Measurements from ENCODE around the gene SAG. TPM values are rescaled to one million over a fixed set of nuclear protein-coding genes. Genes with fewer than 3 reads are reported as not detected.

Gene SAG
- total and polyA plus RNA-seq, 2 of the 13 experiments (the other 11 are each of a cell fraction or from before 2014, with no cell fraction given): not detected

GRCh38 chr2:233354500-233354924 lies 46.9 kb downstream of the SAG start (continued):
- TF ChIP-seq HDAC1 (CRISPR knock-in tag; IDR thresholded peaks at IDR 0.05) (peak; percentile 29; the same call in 1 of the 2 replicates), POLR2A (IDR thresholded peaks at IDR 0.05; ENCODE audit: insufficient read depth in 1 of 2, low read depth in 2 of 2, low read length in 2 of 2) (peak; percentile 34 to 54; a peak in 2 of 4 replicates), ZNF207 (IDR thresholded peaks at IDR 0.05; ENCODE audit: borderline replicate concordance) (no peak), ZNF121 (CRISPR knock-in tag; IDR thresholded peaks at IDR 0.05) (no peak), HNF1B (CRISPR knock-in tag; IDR thresholded peaks at IDR 0.05) (no peak), ZNF7 (CRISPR knock-in tag; IDR thresholded peaks at IDR 0.05) (no peak), MTF2 (CRISPR knock-in tag; IDR thresholded peaks at IDR 0.05; ENCODE audit: borderline replicate concordance) (no peak), ZNF761 (CRISPR knock-in tag; conservative IDR thresholded peaks at IDR 0.05) (no peak), POLR2AphosphoS5 (IDR thresholded peaks at IDR 0.05; ENCODE audit: low read depth, low read length) (no peak), YEATS2 (CRISPR knock-in tag; IDR thresholded peaks at IDR 0.05; ENCODE audit: borderline replicate concordance) (no peak), ZNF292 (CRISPR knock-in tag; IDR thresholded peaks at IDR 0.05; ENCODE audit: borderline replicate concordance, low read depth) (no peak), KMT2A (CRISPR knock-in tag; IDR thresholded peaks at IDR 0.05) (no peak), ZNF569 (CRISPR knock-in tag; IDR thresholded peaks at IDR 0.05; ENCODE audit: borderline replicate concordance) (no peak), PHF8 (CRISPR knock-in tag; IDR thresholded peaks at IDR 0.05) (peak; percentile 78), SIN3A (IDR thresholded peaks at IDR 0.05; ENCODE audit: borderline replicate concordance, low read depth, low read length) (peak; percentile 57; the same call in 1 of the 2 replicates), PREB (CRISPR knock-in tag; IDR thresholded peaks at IDR 0.05) (no peak), GABPB1 (CRISPR knock-in tag; IDR thresholded peaks at IDR 0.05) (0 out of 2 replicates have a peak, but pooled peaks have one; percentile 3), ZNF556 (CRISPR knock-in tag; IDR thresholded peaks at IDR 0.05; ENCODE audit: borderline replicate concordance) (no peak), ZNF746 (CRISPR knock-in tag; IDR thresholded peaks at IDR 0.05) (no peak), ZNF44 (CRISPR knock-in tag; IDR thresholded peaks at IDR 0.05) (no peak), ELF3 (CRISPR knock-in tag; IDR thresholded peaks at IDR 0.05) (no peak), ZNF326 (CRISPR knock-in tag; IDR thresholded peaks at IDR 0.05; ENCODE audit: borderline replicate concordance) (no peak), ZNF30 (CRISPR knock-in tag; IDR thresholded peaks at IDR 0.05) (no peak), HCFC1 (IDR thresholded peaks at IDR 0.05; ENCODE audit: low read depth, low read length) (no peak), HNRNPH1 (optimal IDR thresholded peaks at IDR 0.05; ENCODE audit: low read depth, low read length) (no peak)
- TF ChIP-seq, protein P1, sequence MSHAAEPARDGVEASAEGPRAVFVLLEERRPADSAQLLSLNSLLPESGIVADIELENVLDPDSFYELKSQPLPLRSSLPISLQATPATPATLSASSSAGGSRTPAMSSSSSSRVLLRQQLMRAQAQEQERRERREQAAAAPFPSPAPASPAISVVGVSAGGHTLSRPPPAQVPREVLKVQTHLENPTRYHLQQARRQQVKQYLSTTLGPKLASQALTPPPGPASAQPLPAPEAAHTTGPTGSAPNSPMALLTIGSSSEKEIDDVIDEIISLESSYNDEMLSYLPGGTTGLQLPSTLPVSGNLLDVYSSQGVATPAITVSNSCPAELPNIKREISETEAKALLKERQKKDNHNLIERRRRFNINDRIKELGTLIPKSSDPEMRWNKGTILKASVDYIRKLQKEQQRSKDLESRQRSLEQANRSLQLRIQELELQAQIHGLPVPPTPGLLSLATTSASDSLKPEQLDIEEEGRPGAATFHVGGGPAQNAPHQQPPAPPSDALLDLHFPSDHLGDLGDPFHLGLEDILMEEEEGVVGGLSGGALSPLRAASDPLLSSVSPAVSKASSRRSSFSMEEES (CRISPR knock-in tag; IDR thresholded peaks at IDR 0.05): no peak
- TF ChIP-seq, protein P2, sequence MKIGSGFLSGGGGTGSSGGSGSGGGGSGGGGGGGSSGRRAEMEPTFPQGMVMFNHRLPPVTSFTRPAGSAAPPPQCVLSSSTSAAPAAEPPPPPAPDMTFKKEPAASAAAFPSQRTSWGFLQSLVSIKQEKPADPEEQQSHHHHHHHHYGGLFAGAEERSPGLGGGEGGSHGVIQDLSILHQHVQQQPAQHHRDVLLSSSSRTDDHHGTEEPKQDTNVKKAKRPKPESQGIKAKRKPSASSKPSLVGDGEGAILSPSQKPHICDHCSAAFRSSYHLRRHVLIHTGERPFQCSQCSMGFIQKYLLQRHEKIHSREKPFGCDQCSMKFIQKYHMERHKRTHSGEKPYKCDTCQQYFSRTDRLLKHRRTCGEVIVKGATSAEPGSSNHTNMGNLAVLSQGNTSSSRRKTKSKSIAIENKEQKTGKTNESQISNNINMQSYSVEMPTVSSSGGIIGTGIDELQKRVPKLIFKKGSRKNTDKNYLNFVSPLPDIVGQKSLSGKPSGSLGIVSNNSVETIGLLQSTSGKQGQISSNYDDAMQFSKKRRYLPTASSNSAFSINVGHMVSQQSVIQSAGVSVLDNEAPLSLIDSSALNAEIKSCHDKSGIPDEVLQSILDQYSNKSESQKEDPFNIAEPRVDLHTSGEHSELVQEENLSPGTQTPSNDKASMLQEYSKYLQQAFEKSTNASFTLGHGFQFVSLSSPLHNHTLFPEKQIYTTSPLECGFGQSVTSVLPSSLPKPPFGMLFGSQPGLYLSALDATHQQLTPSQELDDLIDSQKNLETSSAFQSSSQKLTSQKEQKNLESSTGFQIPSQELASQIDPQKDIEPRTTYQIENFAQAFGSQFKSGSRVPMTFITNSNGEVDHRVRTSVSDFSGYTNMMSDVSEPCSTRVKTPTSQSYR (CRISPR knock-in tag; IDR thresholded peaks at IDR 0.05; ENCODE audit: borderline replicate concordance): no peak
